Measurements from ENCODE around the gene TMEM63C.

The TMEM63C gene

DNA sequence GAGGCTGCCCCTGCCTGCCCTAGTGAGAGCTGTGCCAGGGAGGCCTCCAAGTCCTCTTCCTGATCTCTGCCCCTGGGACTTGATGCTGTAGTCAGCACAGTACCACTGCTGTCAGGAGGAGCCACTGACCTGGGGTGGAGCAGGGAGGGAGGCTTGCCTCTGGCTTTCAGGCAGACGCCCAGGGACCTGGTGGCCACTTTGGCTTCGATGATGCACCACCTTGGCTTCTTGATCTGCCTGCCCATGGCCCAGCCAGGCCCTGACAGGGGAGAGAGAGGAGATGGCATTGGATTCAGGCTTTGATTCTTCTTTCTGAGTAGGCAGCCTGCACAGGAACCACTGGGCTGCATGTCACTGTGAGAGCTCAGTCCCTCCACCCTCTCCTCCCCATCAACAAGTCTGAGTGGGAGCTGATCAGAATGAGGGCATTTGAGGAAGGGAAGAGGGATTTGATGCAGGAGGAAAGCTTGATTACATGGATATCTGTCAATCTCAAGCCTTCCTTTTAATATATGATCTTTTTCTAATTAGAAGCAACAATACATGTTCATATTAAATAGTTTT, 24.7 kb downstream of the TMEM63C start:
- no peak overlapping the region for H3K4me3 ChIP-seq (ENCODE audit: low read length)
- H3K4me1 ChIP-seq (ENCODE audit: control insufficient read depth, insufficient read depth, low read length) = no peaks in the 10 kb centered on the region
- H3K27me3 ChIP-seq (ENCODE audit: control insufficient read depth, insufficient read depth, low read length) = peaks cover under 1% of the 10 kb centered on the region
- H3K36me3 ChIP-seq (ENCODE audit: control insufficient read depth, insufficient read depth, low read length) = no peaks in the 10 kb centered on the region
- no peak overlapping the region for H3K27ac ChIP-seq (ENCODE audit: low read depth, low read length)
- no peak overlapping the region for H3K9ac ChIP-seq (ENCODE audit: low read length)

- H3K4me3 ChIP-seq (ENCODE audit: low read length) = no peak overlapping the region
- no peaks in the 10 kb centered on the region for H3K4me1 ChIP-seq (ENCODE audit: control insufficient read depth, insufficient read depth, low read length)
- H3K9ac ChIP-seq (ENCODE audit: low read length) = no peak overlapping the region
- H3K27ac ChIP-seq (ENCODE audit: low read depth, low read length) = no peak overlapping the region
- no peaks in the 10 kb centered on the region for H3K27me3 ChIP-seq (ENCODE audit: control insufficient read depth, insufficient read depth, low read length)
- no peaks in the 10 kb centered on the region for H3K36me3 ChIP-seq (ENCODE audit: control insufficient read depth, insufficient read depth, low read length)
Observed at GRCh38 chr14:77206877-77207389, 25.3 kb downstream of the TMEM63C start.

- Histone ChIP-seq H3K27ac (ENCODE audit: low read depth, low read length) (no peak overlapping the region), H3K4me1 (ENCODE audit: control insufficient read depth, insufficient read depth, low read length) (no peaks in the 10 kb centered on the region), H3K27me3 (ENCODE audit: control insufficient read depth, insufficient read depth, low read length) (no peaks in the 10 kb centered on the region)
Observed at GRCh38 chr14:77208291-77208978, 26.8 kb downstream of the TMEM63C start.

DNA sequence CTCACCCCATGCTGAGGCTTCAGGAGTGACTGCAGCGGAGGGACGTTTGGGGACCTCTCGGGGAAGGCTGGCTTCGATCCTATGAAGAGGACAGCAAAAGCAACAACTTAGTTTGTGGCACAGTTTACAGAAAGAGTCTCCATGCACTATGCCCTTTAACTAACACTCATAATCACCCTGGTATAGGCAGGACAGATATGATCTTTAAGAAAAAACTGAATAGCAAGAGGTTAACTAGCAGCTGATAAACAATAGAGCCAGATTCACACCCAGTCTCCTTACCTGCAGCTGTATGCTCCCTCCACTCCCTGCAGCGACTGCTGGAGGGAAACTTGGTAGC, 27.4 kb downstream of the TMEM63C start:
- Histone ChIP-seq H3K9ac (ENCODE audit: low read length) (no peak overlapping the region), H3K4me1 (ENCODE audit: control insufficient read depth, insufficient read depth, low read length) (no peaks in the 10 kb centered on the region), H3K27ac (ENCODE audit: low read depth, low read length) (no peak overlapping the region), H3K27me3 (ENCODE audit: control insufficient read depth, insufficient read depth, low read length) (no peaks in the 10 kb centered on the region), H3K36me3 (ENCODE audit: control insufficient read depth, insufficient read depth, low read length) (no peaks in the 10 kb centered on the region), H3K4me3 (ENCODE audit: low read length) (no peak overlapping the region)

More at GRCh38 chr14:77208291-77208978, 26.8 kb downstream of the TMEM63C start:
- no peak overlapping the region for H3K4me3 ChIP-seq (ENCODE audit: low read length)
- H3K9ac ChIP-seq (ENCODE audit: low read length) = no peak overlapping the region
- no peaks in the 10 kb centered on the region for H3K36me3 ChIP-seq (ENCODE audit: control insufficient read depth, insufficient read depth, low read length)

GRCh38 chr14:77212097-77212870, 30.7 kb downstream of the TMEM63C start:
- no peaks in the 10 kb centered on the region for H3K4me1 ChIP-seq (ENCODE audit: control insufficient read depth, insufficient read depth, low read length)
- no peaks in the 10 kb centered on the region for H3K36me3 ChIP-seq (ENCODE audit: control insufficient read depth, insufficient read depth, low read length)
- no peak overlapping the region for H3K27ac ChIP-seq (ENCODE audit: low read depth, low read length)
- no peak overlapping the region for H3K9ac ChIP-seq (ENCODE audit: low read length)
- H3K4me3 ChIP-seq (ENCODE audit: low read length) = no peak overlapping the region
- H3K27me3 ChIP-seq (ENCODE audit: control insufficient read depth, insufficient read depth, low read length) = no peaks in the 10 kb centered on the region

DNA sequence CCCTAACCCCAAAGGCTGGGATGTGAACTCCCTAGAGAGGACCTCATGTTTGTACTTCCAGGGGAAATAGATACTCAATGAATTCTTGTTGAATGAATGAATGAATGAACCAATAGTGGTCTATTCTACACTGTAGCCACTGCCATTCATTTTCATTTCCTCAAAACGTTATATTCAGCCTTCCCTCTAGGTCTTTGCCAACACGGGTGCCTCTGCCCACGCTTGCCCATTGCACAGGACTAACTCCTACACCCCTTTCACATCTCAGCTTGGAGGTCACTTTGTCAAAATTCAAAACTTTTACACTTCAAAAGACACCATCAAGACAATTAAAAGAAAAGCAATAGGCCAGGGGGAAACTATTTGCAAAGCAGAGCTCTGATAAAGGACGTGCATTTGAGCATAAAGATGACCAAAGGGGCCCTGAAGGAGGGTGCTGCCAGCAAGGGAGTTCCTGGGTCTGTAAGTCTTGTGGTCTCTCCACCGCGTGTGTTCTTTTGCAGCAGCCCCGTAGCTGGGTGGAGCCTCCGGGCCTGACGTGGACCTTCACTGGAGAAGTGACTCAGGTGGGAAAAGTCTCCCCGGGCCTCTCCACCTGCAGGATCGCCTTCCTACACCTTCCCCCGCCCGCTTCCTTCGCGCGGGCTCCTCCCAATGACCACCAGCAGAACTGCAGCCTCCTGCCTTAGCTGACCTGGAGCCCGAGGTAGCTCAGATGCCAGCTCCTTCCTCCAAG, 31.5 kb downstream of the TMEM63C start:
- Histone ChIP-seq H3K36me3 (ENCODE audit: control insufficient read depth, insufficient read depth, low read length) (no peaks in the 10 kb centered on the region), H3K27me3 (ENCODE audit: control insufficient read depth, insufficient read depth, low read length) (no peaks in the 10 kb centered on the region), H3K4me1 (ENCODE audit: control insufficient read depth, insufficient read depth, low read length) (no peaks in the 10 kb centered on the region), H3K4me3 (ENCODE audit: low read length) (no peak overlapping the region), H3K27ac (ENCODE audit: low read depth, low read length) (no peak overlapping the region), H3K9ac (ENCODE audit: low read length) (no peak overlapping the region)

- Histone ChIP-seq H3K9ac (ENCODE audit: low read length) (no peak overlapping the region), H3K4me3 (ENCODE audit: low read length) (no peak overlapping the region), H3K27me3 (ENCODE audit: control insufficient read depth, insufficient read depth, low read length) (no peaks in the 10 kb centered on the region), H3K36me3 (ENCODE audit: control insufficient read depth, insufficient read depth, low read length) (no peaks in the 10 kb centered on the region), H3K27ac (ENCODE audit: low read depth, low read length) (no peak overlapping the region), H3K4me1 (ENCODE audit: control insufficient read depth, insufficient read depth, low read length) (no peaks in the 10 kb centered on the region)
Observed at GRCh38 chr14:77213679-77214016, 32.0 kb downstream of the TMEM63C start.

GRCh38 chr14:77214216-77214615, 32.6 kb downstream of the TMEM63C start:
- Histone ChIP-seq H3K9ac (ENCODE audit: low read length) (no peak overlapping the region), H3K27me3 (ENCODE audit: control insufficient read depth, insufficient read depth, low read length) (no peaks in the 10 kb centered on the region), H3K4me3 (ENCODE audit: low read length) (no peak overlapping the region), H3K4me1 (ENCODE audit: control insufficient read depth, insufficient read depth, low read length) (no peaks in the 10 kb centered on the region), H3K36me3 (ENCODE audit: control insufficient read depth, insufficient read depth, low read length) (no peaks in the 10 kb centered on the region), H3K27ac (ENCODE audit: low read depth, low read length) (no peak overlapping the region)

GRCh38 chr14:77217551-77217950, 36.0 kb downstream of the TMEM63C start:
- no peaks in the 10 kb centered on the region for H3K27me3 ChIP-seq (ENCODE audit: control insufficient read depth, insufficient read depth, low read length)
- H3K4me3 ChIP-seq (ENCODE audit: low read length) = no peak overlapping the region

DNA sequence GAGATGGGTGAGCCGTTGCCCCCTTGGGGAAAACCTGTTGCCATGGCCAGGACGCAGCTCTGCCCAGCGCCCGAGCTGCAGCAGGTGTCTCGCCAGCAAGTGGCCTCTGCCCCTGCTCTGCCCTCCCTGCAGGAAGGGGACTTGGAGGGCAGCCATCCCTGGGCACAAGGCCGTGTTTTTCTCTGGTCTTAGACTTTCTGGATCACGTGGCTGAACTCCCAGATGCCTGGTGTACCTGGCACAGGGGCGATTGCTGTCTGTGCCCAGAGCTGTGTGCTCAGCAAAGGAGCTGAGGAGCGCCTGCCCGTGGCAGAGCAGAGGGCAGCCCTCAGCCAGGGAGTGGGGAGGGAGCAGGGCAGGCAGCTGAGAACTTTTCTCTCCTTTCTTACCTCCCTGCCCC, 38.0 kb downstream of the TMEM63C start:
- Histone ChIP-seq H3K27me3 (ENCODE audit: control insufficient read depth, insufficient read depth, low read length) (no peaks in the 10 kb centered on the region), H3K4me1 (ENCODE audit: control insufficient read depth, insufficient read depth, low read length) (no peaks in the 10 kb centered on the region), H3K4me3 (ENCODE audit: low read length) (no peak overlapping the region), H3K36me3 (ENCODE audit: control insufficient read depth, insufficient read depth, low read length) (no peaks in the 10 kb centered on the region), H3K27ac (ENCODE audit: low read depth, low read length) (no peak overlapping the region), H3K9ac (ENCODE audit: low read length) (no peak overlapping the region)

More at GRCh38 chr14:77217551-77217950, 36.0 kb downstream of the TMEM63C start:
- H3K27ac ChIP-seq (ENCODE audit: low read depth, low read length) = no peak overlapping the region
- H3K36me3 ChIP-seq (ENCODE audit: control insufficient read depth, insufficient read depth, low read length) = no peaks in the 10 kb centered on the region
- H3K4me1 ChIP-seq (ENCODE audit: control insufficient read depth, insufficient read depth, low read length) = no peaks in the 10 kb centered on the region
- no peak overlapping the region for H3K9ac ChIP-seq (ENCODE audit: low read length)

GRCh38 chr14:77220246-77221017, 38.8 kb downstream of the TMEM63C start:
- Histone ChIP-seq H3K27ac (ENCODE audit: low read depth, low read length) (no peak overlapping the region), H3K36me3 (ENCODE audit: control insufficient read depth, insufficient read depth, low read length) (no peaks in the 10 kb centered on the region), H3K9ac (ENCODE audit: low read length) (no peak overlapping the region), H3K4me3 (ENCODE audit: low read length) (no peak overlapping the region), H3K4me1 (ENCODE audit: control insufficient read depth, insufficient read depth, low read length) (no peaks in the 10 kb centered on the region), H3K27me3 (ENCODE audit: control insufficient read depth, insufficient read depth, low read length) (no peaks in the 10 kb centered on the region)
